Brain pericyte (primary cell): ENCODE results near the gene SAMD4B.

Experiments
- DNase-seq: peaks from one replicate; pipeline ENCODE4 v3.0.0-alpha.2; 2012; ENCODE audit warnings: low read depth, low spot score

The SAMD4B gene

GRCh38 chr19:39390751-39391437 lies 48.7 kb downstream of the SAMD4B start, which contains the start of the genes MED29 and PAF1:
TSS of gene MED29 (plus strand) at chr19:39391378. CDS start at chr19:39391423, 45 bp downstream.
TSS of gene PAF1 (minus strand) at chr19:39391106. CDS start at chr19:39390864, 242 bp downstream.
- peak; percentile 99 for DNase-seq

GRCh38 chr19:39397360-39398296 lies 55.4 kb downstream of the SAMD4B start:
- no peak for DNase-seq

- no peak for DNase-seq
Observed at GRCh38 chr19:39398297-39398864, 56.2 kb downstream of the SAMD4B start.

GRCh38 chr19:39399668-39400050 lies 57.4 kb downstream of the SAMD4B start:
- DNase-seq = no peak

GRCh38 chr19:39400061-39400460 lies 57.8 kb downstream of the SAMD4B start:
- no peak for DNase-seq

- DNase-seq = no peak
Observed at GRCh38 chr19:39401070-39401548, 58.9 kb downstream of the SAMD4B start.

GRCh38 chr19:39401549-39402345 lies 59.5 kb downstream of the SAMD4B start:
- no peak for DNase-seq

GRCh38 chr19:39402346-39403300 lies 60.4 kb downstream of the SAMD4B start:
- peak; percentile 61 for DNase-seq

GRCh38 chr19:39403331-39404312 lies 61.4 kb downstream of the SAMD4B start:
- peak; percentile 98 for DNase-seq

- DNase-seq = no peak
Observed at GRCh38 chr19:39405261-39405957, 63.2 kb downstream of the SAMD4B start.

GRCh38 chr19:39405958-39406655 lies 63.9 kb downstream of the SAMD4B start:
- DNase-seq = no peak

- no peak for DNase-seq
Observed at GRCh38 chr19:39406656-39407409, 64.6 kb downstream of the SAMD4B start, which contains the start of gene ZFP36. TSS of gene ZFP36 (plus strand) at chr19:39406847. CDS start at chr19:39406905, 58 bp downstream.

- no peak for DNase-seq
Observed at GRCh38 chr19:39407410-39407659, 65.1 kb downstream of the SAMD4B start.

- DNase-seq = no peak
Observed at GRCh38 chr19:39407660-39408391, 65.6 kb downstream of the SAMD4B start.

- DNase-seq = no peak
Observed at GRCh38 chr19:39408392-39409207, 66.4 kb downstream of the SAMD4B start.
